Kidney (tissue), 14 donors: ENCODE results near the gene CNTFR. TPM values are rescaled to one million over a fixed set of nuclear protein-coding genes. Genes with fewer than 3 reads are reported as not detected.

Experiments used
- DNase-seq, 5 donors: peaks; one replicate each; pipeline ENCODE4 v3.0.0-alpha.2; 2013 to 2020
- FAIRE-seq: peaks from 2 replicates; lab custom pipeline; 2012; peaks lifted over from hg19 to GRCh38; lab: Jason Lieb, UNC
- H3K27ac ChIP-seq, 2 donors: one replicate each; pipeline ENCODE4 v1.7.0; 2013; ENCODE audit warnings: low read depth in 2 of 2, low read length in 2 of 2, inconsistent platforms in 1 of 2
- H3K27me3 ChIP-seq: one replicate; pipeline ENCODE4 v1.7.1; 2013; ENCODE audit warnings: low read length, inconsistent platforms; ENCODE audit not compliant: control insufficient read depth, insufficient read depth
- H3K36me3 ChIP-seq, 3 donors: one replicate each; pipeline versions ENCODE4 v1.7.0 to v1.7.1; 2013; ENCODE audit warnings: low read length in 3 of 3, control low read depth in 1 of 3, inconsistent platforms in 1 of 3; ENCODE audit not compliant: insufficient read depth in 3 of 3, control insufficient read depth in 2 of 3
- H3K4me1 ChIP-seq, 3 donors: one replicate each; pipeline versions ENCODE4 v1.7.0 to v1.7.1; 2013; ENCODE audit warnings: low read length in 3 of 3, inconsistent platforms in 1 of 3, low read depth in 1 of 3; ENCODE audit not compliant: control insufficient read depth in 2 of 3, insufficient read depth in 2 of 3
- H3K4me3 ChIP-seq, 3 donors: one replicate each; pipeline versions ENCODE4 v1.7.0 to v1.8.1; 2013; ENCODE audit warnings: low read length in 3 of 3, control low read depth in 1 of 3, inconsistent platforms in 1 of 3
- H3K9ac ChIP-seq, 3 donors: one replicate each; pipeline versions ENCODE4 v1.7.0 to v1.7.1; 2013; ENCODE audit warnings: low read length in 3 of 3, control low read depth in 1 of 3, inconsistent platforms in 1 of 3
- H3K9me3 ChIP-seq, 3 donors: one replicate each; pipeline versions ENCODE4 v1.7.0 to v1.7.1; 2013; ENCODE audit warnings: low read length in 3 of 3, control low read depth in 1 of 3, inconsistent platforms in 1 of 3; ENCODE audit not compliant: control insufficient read depth in 2 of 3, insufficient read depth in 1 of 3
- intact Hi-C: fragments of 100-400 bp; cut with DNase I; formaldehyde crosslinking; loops from one replicate; pipeline ENCODE4 v1.11.1; 2022
- polyA plus RNA-seq: library from polyadenylated mRNA; stranded (reverse); fragments of 350-450 nt; fragmentation: Illumina TruSeq; extraction: RNeasy Lipid Tissue Mini Kit (QIAGEN cat#74804); gene quantifications from one replicate; pipeline ENCODE4 v1.2.3, GENCODE V29; 2014; ENCODE audit warnings: low read depth, low replicate concordance; ENCODE audit not compliant: insufficient read depth
- total RNA-seq: library from RNA; stranded (reverse); fragmentation: NEBNext Ultra II Directional; extraction: Animal tissue kit (Norgen Biotek cat#: 25700); gene quantifications from one replicate; pipeline ENCODE4 v1.2.1, GENCODE V29; 2021
- TF ChIP-seq, protein P1 (sequence below): IDR thresholded peaks from 3 replicates; pipeline ENCODE4 v1.5.1; 2012; ENCODE audit warnings: mild to moderate bottlenecking, moderate library complexity, borderline replicate concordance; ENCODE audit not compliant: insufficient read depth; ENCODE audit errors: extremely low read depth
- donor health status: control.
- donor health status: control.
- donor health status: control.
- donor health status: control.
- donor health status: control.
- donor health status: DM: yes; HTN: yes; CAD: no.
- donor health status: Normal renal cell carcinoma (clear cell type).

The CNTFR gene
- total and polyA plus RNA-seq, 2 donors from 2014 or later: 1.7 to 3.7 TPM

DNA sequence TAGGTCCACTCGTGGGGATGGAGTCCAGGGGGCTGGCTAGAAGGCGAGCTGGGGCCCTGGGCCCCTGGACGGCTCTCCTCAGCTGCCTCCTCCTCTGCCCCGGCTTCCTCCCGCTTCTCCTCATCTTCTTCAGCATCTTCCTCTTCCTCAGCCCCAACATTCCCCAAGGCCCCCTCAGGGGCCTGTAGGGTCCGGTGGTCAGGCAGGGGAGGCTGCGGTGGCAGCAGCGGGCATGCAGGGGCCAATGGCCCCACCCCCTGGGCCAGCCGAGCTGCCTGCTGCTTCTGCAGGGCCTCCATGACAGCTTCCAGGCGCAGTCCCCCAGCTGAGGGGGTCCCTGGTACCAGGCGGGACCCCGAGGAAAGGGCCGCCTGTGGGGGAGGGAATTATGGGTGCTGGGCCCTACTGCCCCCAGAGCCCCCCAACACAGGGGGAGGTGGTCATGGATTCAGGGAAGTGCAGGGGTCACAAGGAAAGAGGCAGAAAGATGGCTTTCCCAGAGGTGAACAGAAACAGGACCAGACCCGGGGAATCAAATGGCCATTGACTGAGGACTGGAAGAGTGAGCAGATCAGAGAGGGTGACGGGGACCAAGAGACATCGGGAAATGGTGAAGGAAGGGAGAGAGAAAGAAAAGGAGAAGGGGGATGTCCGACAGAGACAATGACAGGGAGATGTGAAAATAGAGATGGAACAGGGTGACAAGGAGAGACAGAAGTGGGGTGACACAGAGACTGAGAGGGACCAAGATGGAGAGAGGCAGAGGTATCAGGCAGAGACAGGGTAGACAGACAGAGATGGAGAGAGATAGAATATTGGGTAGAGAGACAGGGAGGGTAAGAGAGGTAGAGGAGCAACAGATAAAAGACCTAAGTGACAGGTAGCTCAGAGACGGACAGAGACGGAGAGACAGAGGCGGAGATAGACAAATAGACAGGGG, 38.5 kb upstream of the CNTFR start:
- TF ChIP-seq, protein P1, sequence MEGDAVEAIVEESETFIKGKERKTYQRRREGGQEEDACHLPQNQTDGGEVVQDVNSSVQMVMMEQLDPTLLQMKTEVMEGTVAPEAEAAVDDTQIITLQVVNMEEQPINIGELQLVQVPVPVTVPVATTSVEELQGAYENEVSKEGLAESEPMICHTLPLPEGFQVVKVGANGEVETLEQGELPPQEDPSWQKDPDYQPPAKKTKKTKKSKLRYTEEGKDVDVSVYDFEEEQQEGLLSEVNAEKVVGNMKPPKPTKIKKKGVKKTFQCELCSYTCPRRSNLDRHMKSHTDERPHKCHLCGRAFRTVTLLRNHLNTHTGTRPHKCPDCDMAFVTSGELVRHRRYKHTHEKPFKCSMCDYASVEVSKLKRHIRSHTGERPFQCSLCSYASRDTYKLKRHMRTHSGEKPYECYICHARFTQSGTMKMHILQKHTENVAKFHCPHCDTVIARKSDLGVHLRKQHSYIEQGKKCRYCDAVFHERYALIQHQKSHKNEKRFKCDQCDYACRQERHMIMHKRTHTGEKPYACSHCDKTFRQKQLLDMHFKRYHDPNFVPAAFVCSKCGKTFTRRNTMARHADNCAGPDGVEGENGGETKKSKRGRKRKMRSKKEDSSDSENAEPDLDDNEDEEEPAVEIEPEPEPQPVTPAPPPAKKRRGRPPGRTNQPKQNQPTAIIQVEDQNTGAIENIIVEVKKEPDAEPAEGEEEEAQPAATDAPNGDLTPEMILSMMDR: no peak
- Histone ChIP-seq H3K27ac (no peak overlapping the region), H3K4me1 (peaks cover 0 to 11% (median 0%) of the 10 kb centered on the region in 3 donors), H3K4me3 (peak overlapping the region in 1 of 3 donors; percentile 21), H3K9me3 (no peaks in the 10 kb centered on the region), H3K9ac (no peak overlapping the region), H3K36me3 (no peaks in the 10 kb centered on the region), H3K27me3 (peaks cover 44% of the 10 kb centered on the region)
- intact Hi-C loops: no loop called here
- no peak for FAIRE-seq
- DNase-seq: no peak

DNA sequence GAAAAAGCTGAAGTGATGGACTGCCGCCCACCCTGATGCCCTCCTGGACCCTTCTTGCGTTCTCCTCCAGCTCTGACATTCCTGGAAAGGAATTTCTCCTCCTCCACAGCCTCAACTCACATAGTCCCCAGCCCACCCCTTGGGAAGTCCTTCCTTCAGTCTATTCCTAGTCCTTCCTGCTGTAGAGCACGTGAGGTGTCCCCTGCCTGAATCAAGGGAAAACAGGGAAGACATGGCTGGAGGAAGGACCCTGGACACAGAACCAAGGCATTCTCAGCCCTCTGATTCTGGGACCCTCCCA, 35.6 kb upstream of the CNTFR start:
- no peak overlapping the region for H3K27ac ChIP-seq
- peaks cover 0 to 13% (median 4%) of the 10 kb centered on the region in 3 donors for H3K4me1 ChIP-seq
- TF ChIP-seq, protein P1: no peak
- peaks cover 39% of the 10 kb centered on the region for H3K27me3 ChIP-seq
- H3K9ac ChIP-seq: no peak overlapping the region
- no peaks in the 10 kb centered on the region for H3K36me3 ChIP-seq
- no peak for FAIRE-seq
- intact Hi-C loops: no loop called here
- no peak for DNase-seq
- no peaks in the 10 kb centered on the region for H3K9me3 ChIP-seq
- H3K4me3 ChIP-seq: no peak overlapping the region

DNA sequence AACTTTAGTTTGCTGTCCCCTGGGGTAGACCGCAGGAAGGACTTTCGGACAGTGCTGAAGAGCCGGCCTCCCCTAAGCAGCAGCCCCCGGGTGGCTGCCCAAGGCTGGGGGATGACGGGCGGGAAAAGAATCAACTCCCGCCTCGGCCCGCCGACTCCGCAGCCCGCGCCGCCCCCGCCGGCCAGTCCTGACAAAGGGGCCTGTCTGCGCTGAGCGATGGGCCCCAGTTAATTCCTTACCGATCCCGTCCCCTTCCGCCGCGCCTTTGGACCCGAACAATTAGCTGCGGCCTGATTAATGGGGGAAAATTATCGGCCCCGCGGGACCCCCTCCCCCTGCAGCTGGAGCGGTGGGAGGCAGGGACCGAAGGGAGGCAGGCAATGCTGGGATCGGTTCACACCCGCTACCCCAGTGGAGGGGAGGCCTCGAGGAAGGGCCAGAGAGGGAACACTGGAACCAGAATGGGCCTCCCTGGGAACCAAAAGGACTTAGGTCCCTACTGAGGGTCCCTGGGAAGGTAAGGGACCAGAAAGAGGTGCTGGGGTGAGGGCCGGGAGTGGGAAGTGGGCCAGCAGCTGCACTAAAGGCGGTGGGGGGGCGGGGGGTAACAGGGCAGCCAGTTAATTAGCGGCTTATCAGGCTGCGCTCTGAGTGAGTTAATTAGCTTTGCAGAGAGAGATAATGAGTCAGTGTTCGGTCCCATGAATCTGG, 35.1 kb upstream of the CNTFR start:
- H3K9me3 ChIP-seq: no peaks in the 10 kb centered on the region
- TF ChIP-seq, protein P1: no peak
- H3K9ac ChIP-seq: no peak overlapping the region
- H3K4me1 ChIP-seq: peaks cover under 1 to 17% (median 4%) of the 10 kb centered on the region in 3 donors
- peaks cover 39% of the 10 kb centered on the region for H3K27me3 ChIP-seq
- H3K36me3 ChIP-seq: no peaks in the 10 kb centered on the region
- H3K4me3 ChIP-seq: no peak overlapping the region
- intact Hi-C loops: no loop called here
- H3K27ac ChIP-seq: no peak overlapping the region
- peak in 3 of 5 donors; percentile 37 to 64 (median 62) for DNase-seq
- FAIRE-seq: no peak
